DND-41 (cell line): ENCODE data around the gene NIPAL3.

Source experiments
- ATAC-seq: fragments of 200-7000 bp; cut with Tn5 transposase; 3 replicates; pipeline ENCODE4 v1.9.1; 2021; ENCODE audit warnings: low read depth; ENCODE audit not compliant: insufficient read depth
- DNase-seq: peaks from one replicate; pipeline ENCODE4 v3.0.0-alpha.2; 2020
- H2AFZ ChIP-seq: 2 replicates; pipeline ENCODE4 v1.6.0; 2012; ENCODE audit warnings: low read depth, low read length
- H3K27ac ChIP-seq: 2 replicates; pipeline ENCODE4 v1.5.1; 2012; ENCODE audit warnings: low read length, inconsistent platforms
- H3K27me3 ChIP-seq: fragments of 200-600 bp; sonication (generic); 2 replicates; pipeline ENCODE4 v1.6.0; 2012; ENCODE audit warnings: low read length, mild to moderate bottlenecking, inconsistent platforms; ENCODE audit not compliant: insufficient read depth, poor library complexity
- H3K36me3 ChIP-seq: 2 replicates; pipeline ENCODE4 v1.5.1; 2012; ENCODE audit warnings: low read length, inconsistent platforms; ENCODE audit not compliant: insufficient read depth
- H3K4me1 ChIP-seq: 2 replicates; pipeline ENCODE4 v1.5.1; 2012; ENCODE audit warnings: mild to moderate bottlenecking, low read length; ENCODE audit not compliant: insufficient read depth
- H3K4me2 ChIP-seq: 2 replicates; pipeline ENCODE4 v1.6.0; 2012; ENCODE audit warnings: mild to moderate bottlenecking, moderate library complexity, low read length, inconsistent platforms; ENCODE audit not compliant: insufficient read depth
- H3K4me3 ChIP-seq, 2 experiments: fragments of 200-600 bp in 1 of 2; shearing (Covaris generic) in 1 of 2; 2 replicates each; pipeline ENCODE4 v1.5.1; 2012 to 2016; ENCODE audit warnings: inconsistent platforms in 2 of 2, low read length in 2 of 2, mild to moderate bottlenecking in 2 of 2, low read depth in 1 of 2, moderate library complexity in 1 of 2
- H3K79me2 ChIP-seq: 2 replicates; pipeline ENCODE4 v1.6.0; 2012; ENCODE audit warnings: low read length, inconsistent platforms; ENCODE audit not compliant: insufficient read depth
- H3K9ac ChIP-seq: 2 replicates; pipeline ENCODE4 v1.6.0; 2012; ENCODE audit warnings: low read depth, mild to moderate bottlenecking, inconsistent platforms, low read length, moderate library complexity
- H3K9me3 ChIP-seq: 2 replicates; pipeline ENCODE4 v1.5.1; 2012; ENCODE audit warnings: low read length, moderate library complexity, mild to moderate bottlenecking, inconsistent platforms; ENCODE audit not compliant: insufficient read depth, severe bottlenecking
- H4K20me1 ChIP-seq: 2 replicates; pipeline ENCODE4 v1.6.0; 2012; ENCODE audit warnings: low read length; ENCODE audit not compliant: insufficient read depth
- CTCF ChIP-seq: IDR thresholded peaks from 2 replicates; pipeline ENCODE4 v1.5.1; 2012; ENCODE audit warnings: borderline replicate concordance, low read length, moderate library complexity, mild to moderate bottlenecking; ENCODE audit not compliant: poor library complexity, severe bottlenecking; ENCODE audit errors: extremely low read depth
- EZH2 ChIP-seq: IDR thresholded peaks from 3 replicates; pipeline ENCODE4 v1.6.1; 2012; ENCODE audit warnings: borderline replicate concordance, low read depth, mild to moderate bottlenecking, moderate library complexity, low read length, inconsistent platforms; ENCODE audit not compliant: severe bottlenecking

NIPAL3 gene

DNA sequence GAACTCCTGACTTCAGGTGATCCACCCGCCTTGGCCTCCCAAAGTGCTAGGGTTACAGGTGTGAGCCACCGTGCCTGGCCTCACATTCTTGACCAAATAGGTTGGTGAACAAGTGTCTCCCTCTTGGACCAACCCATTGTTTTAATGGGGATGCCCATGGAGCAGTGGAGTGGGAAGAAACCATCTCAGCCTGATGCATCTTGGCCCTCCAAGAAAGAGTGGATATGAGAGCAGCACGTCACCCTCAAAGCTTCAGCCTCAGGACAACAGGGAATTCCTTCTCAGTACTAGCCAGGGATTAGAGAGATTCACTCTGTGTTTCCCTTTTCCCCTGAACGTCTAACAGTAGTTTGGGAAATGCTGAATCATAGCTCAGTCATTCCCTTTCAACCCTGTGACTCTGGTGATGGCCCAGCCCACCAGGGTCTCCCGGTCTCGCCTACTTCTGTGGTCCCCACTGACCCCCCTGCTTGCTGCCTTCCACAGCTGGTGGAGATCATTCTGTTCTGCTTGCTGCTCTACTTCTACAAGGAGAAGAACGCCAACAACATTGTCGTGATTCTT is 37.4 kb downstream of the NIPAL3 start:
- ATAC-seq (no peak), DNase-seq (no peak)
- Histone ChIP-seq H3K4me1 (no peaks in the 10 kb centered on the region), H3K4me2 (no peak overlapping the region), H3K27ac (no peak overlapping the region), H3K36me3 (peaks cover 17% of the 10 kb centered on the region), H3K27me3 (no peaks in the 10 kb centered on the region), H3K79me2 (no peaks in the 10 kb centered on the region), H3K4me3 (no peak overlapping the region), H3K9me3 (no peaks in the 10 kb centered on the region), H4K20me1 (no peaks in the 10 kb centered on the region), H2AFZ (no peak overlapping the region), H3K9ac (no peak overlapping the region)
- TF ChIP-seq CTCF, result no peak
- TF ChIP-seq EZH2, result no peak

DNA sequence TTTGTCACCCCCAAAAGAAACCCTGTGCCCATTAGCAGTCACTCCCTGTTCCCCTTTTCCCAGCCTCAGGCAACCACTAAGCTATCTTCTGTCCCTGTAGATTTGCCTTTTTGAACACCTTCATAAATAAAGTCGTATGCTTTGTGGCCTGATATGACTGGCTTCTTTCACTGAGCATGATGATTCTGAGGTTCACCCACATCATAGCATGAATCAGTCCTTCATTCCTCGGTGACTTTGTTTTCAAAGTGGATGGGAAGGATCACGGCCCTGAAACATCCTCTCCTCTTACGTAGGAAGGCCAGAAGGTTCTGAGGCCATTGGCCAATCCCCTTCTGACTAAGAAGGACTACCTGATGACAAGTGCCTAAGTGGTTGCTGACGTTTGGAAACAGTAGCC is 39.1 kb downstream of the NIPAL3 start:
- Histone ChIP-seq H3K27ac (no peak overlapping the region), H3K36me3 (peaks cover 19% of the 10 kb centered on the region), H4K20me1 (no peaks in the 10 kb centered on the region), H3K4me3 (no peak overlapping the region), H3K27me3 (no peaks in the 10 kb centered on the region), H3K9me3 (no peaks in the 10 kb centered on the region), H2AFZ (no peak overlapping the region), H3K4me1 (no peaks in the 10 kb centered on the region), H3K4me2 (no peak overlapping the region), H3K79me2 (no peaks in the 10 kb centered on the region), H3K9ac (no peak overlapping the region)
- ATAC-seq, result no peak
- DNase-seq, result no peak
- no peak for TF ChIP-seq EZH2
- TF ChIP-seq CTCF, result no peak

DNA sequence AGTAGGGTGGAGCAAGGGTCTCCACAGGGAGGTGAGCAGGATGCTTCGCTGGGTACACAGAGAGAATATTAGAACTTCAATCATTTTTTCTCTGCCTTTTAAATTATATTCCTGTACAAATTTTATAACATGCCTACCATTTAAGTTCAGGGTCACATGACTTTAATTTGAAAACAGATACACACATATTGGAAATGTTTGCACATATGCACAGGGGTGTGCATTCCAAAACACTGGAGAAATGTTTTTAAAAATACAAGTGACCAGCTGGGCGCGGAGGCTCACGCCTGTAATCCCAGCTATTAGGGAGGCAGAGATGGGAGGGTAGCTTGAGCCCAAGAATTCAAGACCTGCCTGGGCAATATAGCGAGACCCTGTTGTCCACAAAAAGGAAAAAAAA is 39.7 kb downstream of the NIPAL3 start:
- no peak for TF ChIP-seq CTCF
- TF ChIP-seq EZH2, result no peak
- ATAC-seq, result no peak

GRCh38 chr1:24457866-24458265 is 42.3 kb downstream of the NIPAL3 start:
- Histone ChIP-seq H3K9me3 (no peaks in the 10 kb centered on the region), H3K79me2 (no peaks in the 10 kb centered on the region), H3K4me3 (no peak overlapping the region), H3K27me3 (no peaks in the 10 kb centered on the region), H2AFZ (no peak overlapping the region), H3K4me2 (no peak overlapping the region), H3K9ac (no peak overlapping the region), H3K36me3 (peaks cover 27% of the 10 kb centered on the region), H3K27ac (no peak overlapping the region), H4K20me1 (no peaks in the 10 kb centered on the region), H3K4me1 (no peaks in the 10 kb centered on the region)
- ATAC-seq, result no peak
- DNase-seq, result no peak
- TF ChIP-seq EZH2, result no peak

More for the DNA sequence above, 39.7 kb downstream of the NIPAL3 start:
- no peaks in the 10 kb centered on the region for H3K27me3 ChIP-seq
- no peak overlapping the region for H3K9ac ChIP-seq
- no peak overlapping the region for H2AFZ ChIP-seq
- no peak for DNase-seq
- H4K20me1 ChIP-seq, result no peaks in the 10 kb centered on the region
- H3K4me2 ChIP-seq, result no peak overlapping the region
- H3K4me1 ChIP-seq, result no peaks in the 10 kb centered on the region
- peaks cover 25% of the 10 kb centered on the region for H3K36me3 ChIP-seq
- H3K79me2 ChIP-seq, result no peaks in the 10 kb centered on the region
- no peaks in the 10 kb centered on the region for H3K9me3 ChIP-seq
- H3K27ac ChIP-seq, result no peak overlapping the region
- no peak overlapping the region for H3K4me3 ChIP-seq
